Epithelial cell of proximal tubule (primary cell): ENCODE data around the gene CACNA1S. TPM values are rescaled to one million over a fixed set of nuclear protein-coding genes. Genes with fewer than 3 reads are reported as not detected.

ENCODE experiments used
- DNase-seq: peaks from one replicate; pipeline ENCODE4 v3.0.0-alpha.2; 2011; ENCODE audit warnings: low read depth
- H3K4me3 ChIP-seq: 2 replicates; pipeline ENCODE4 v1.5.1; 2011; ENCODE audit warnings: low read depth, mild to moderate bottlenecking, low read length
- total RNA-seq: library from RNA; depleted of rRNA; stranded (reverse); fragments of >200 nt; gene quantifications from 2 replicates; pipeline ENCODE4 v1.2.3, GENCODE V29; 2015
- TF ChIP-seq, protein P1 (sequence below): conservative IDR thresholded peaks from 2 replicates; pipeline ENCODE4 v1.5.1; 2012; ENCODE audit warnings: low read depth, mild to moderate bottlenecking, low read length

Gene CACNA1S
- total RNA-seq, 1 donor from 2014 or later = not detected

DNA sequence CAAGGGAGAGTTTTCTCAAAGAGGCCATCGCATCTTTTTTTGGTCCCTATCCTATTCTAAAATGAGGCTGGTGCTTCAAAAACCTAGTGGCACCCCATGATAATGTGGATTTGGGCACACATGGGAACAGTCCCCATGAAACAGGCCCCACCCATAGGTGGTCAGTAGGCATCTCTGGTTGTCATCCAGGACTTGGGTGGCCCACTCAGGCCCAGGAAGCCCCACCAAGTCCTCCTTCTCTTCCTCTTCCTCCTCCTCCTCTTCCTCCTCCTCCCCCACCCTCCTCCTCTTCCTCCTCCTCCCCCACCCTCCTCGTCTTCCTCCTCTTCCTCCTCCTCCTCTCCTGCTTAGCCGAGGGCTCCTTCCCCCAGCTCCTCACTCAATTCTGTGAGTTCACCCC lies 554 bp downstream of the CACNA1S start:
- no peak overlapping the region for H3K4me3 ChIP-seq
- TF ChIP-seq, protein P1, sequence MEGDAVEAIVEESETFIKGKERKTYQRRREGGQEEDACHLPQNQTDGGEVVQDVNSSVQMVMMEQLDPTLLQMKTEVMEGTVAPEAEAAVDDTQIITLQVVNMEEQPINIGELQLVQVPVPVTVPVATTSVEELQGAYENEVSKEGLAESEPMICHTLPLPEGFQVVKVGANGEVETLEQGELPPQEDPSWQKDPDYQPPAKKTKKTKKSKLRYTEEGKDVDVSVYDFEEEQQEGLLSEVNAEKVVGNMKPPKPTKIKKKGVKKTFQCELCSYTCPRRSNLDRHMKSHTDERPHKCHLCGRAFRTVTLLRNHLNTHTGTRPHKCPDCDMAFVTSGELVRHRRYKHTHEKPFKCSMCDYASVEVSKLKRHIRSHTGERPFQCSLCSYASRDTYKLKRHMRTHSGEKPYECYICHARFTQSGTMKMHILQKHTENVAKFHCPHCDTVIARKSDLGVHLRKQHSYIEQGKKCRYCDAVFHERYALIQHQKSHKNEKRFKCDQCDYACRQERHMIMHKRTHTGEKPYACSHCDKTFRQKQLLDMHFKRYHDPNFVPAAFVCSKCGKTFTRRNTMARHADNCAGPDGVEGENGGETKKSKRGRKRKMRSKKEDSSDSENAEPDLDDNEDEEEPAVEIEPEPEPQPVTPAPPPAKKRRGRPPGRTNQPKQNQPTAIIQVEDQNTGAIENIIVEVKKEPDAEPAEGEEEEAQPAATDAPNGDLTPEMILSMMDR = no peak
- no peak for DNase-seq

DNA sequence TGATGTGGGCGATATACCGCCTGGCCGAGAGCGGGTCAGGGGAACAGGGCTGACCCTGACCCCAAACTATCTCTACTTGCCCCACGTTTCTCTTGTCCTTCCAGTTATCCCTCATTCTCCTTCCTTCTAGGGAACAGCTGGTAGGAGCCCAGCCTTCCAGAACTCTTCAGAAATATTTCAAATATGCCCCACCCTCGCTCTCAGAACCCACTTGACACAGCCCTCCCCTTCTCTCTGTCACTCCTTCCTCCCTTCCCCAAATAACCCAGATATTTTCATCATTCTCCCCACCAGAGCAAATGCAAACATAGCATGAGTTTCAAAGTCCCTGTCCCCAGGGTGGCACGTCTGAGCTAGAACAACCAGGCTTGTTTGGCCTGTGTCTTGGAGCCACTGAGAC lies 1.1 kb downstream of the CACNA1S start:
- TF ChIP-seq, protein P1 = no peak
- no peak overlapping the region for H3K4me3 ChIP-seq
- DNase-seq = no peak

GRCh38 chr1:201110616-201111015 lies 1.6 kb downstream of the CACNA1S start:
- TF ChIP-seq, protein P1 = no peak
- DNase-seq = no peak

DNA sequence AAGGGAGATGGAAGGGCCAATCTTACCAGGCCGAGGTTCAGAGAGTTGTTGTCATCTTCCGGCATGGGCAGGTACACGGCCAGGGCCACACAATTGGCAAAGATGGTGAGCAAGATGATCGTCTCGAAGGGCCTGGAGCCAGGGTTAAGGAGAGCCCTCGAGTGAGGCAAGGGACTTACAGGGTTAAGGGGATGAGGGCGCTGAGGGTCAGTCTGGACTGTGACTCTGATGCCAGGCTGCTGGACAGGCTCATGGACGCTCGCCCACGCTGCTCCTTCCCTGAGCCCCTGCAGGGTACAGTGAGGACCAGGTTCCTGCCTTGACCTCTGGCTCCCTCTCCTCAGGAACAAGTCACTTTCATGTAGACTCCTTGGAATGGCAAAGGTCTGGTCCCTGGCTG lies 2.1 kb downstream of the CACNA1S start:
- TF ChIP-seq, protein P1 = no peak
- DNase-seq = no peak
- H3K4me3 ChIP-seq = no peak overlapping the region

More at GRCh38 chr1:201110616-201111015, 1.6 kb downstream of the CACNA1S start:
- no peak overlapping the region for H3K4me3 ChIP-seq

GRCh38 chr1:201109651-201110050 lies 2.6 kb downstream of the CACNA1S start:
- no peak for DNase-seq
- no peak overlapping the region for H3K4me3 ChIP-seq
- TF ChIP-seq, protein P1 = no peak

GRCh38 chr1:201108614-201109013 lies 3.6 kb downstream of the CACNA1S start:
- H3K4me3 ChIP-seq = no peak overlapping the region
- TF ChIP-seq, protein P1 = no peak
- DNase-seq = no peak

- TF ChIP-seq, protein P1 = no peak
- DNase-seq = no peak
- no peak overlapping the region for H3K4me3 ChIP-seq
Observed at GRCh38 chr1:201105688-201106087, 6.5 kb downstream of the CACNA1S start.
